GM10266 (cell line): ENCODE measurements around the gene SDC1.
"Not testable (repeated sequence)": the region's sequence is repeated elsewhere in the genome, so short reads cannot be mapped to it uniquely, and the experiment has no call there.

Source experiments
- DNase-seq: peaks from one replicate; pipeline ENCODE4 v3.0.0; 2012; ENCODE audit errors: extremely low spot score
- TF ChIP-seq, protein P1 (sequence below): IDR thresholded peaks from 2 replicates; pipeline ENCODE4 v1.5.1; 2012; ENCODE audit warnings: mild to moderate bottlenecking, low read depth; ENCODE audit not compliant: control insufficient read depth, insufficient read depth; ENCODE audit errors: missing control alignments

SDC1 gene, protein sequence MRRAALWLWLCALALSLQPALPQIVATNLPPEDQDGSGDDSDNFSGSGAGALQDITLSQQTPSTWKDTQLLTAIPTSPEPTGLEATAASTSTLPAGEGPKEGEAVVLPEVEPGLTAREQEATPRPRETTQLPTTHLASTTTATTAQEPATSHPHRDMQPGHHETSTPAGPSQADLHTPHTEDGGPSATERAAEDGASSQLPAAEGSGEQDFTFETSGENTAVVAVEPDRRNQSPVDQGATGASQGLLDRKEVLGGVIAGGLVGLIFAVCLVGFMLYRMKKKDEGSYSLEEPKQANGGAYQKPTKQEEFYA

DNA sequence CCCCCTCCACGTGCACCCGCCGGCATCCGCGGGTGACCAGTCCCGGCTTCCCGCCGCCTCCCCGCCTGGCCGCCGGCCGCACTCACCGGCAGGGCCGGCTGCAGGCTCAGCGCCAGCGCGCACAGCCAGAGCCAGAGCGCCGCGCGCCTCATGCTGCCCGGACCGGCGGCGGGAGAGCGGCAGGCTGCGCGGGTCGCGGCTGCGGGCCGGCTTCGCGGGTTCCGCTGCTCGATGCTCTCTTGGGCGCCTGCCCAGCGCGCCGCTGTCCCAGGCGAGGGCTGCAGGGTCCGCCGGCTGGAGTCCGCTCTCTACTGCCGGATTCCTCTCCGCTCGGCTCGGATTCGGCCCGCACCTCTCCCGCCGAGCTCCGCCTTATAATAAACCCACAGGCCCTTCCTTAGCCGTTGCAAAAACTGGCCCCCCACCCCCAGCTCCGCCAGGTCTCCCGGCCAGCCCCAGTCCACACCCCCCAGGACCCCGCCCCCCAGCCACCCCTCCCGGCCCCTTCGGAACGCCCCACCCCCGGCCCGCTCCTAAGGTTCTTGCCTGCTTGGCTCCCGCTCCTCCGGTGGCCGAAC, at the start of gene SDC1:
Gene SDC1 (minus strand): TSS at position 415 of the 578 bp plus-strand sequence. CDS start 263 bp downstream, at position 152.
- DNase-seq = peak; percentile 61
- TF ChIP-seq, protein P1, sequence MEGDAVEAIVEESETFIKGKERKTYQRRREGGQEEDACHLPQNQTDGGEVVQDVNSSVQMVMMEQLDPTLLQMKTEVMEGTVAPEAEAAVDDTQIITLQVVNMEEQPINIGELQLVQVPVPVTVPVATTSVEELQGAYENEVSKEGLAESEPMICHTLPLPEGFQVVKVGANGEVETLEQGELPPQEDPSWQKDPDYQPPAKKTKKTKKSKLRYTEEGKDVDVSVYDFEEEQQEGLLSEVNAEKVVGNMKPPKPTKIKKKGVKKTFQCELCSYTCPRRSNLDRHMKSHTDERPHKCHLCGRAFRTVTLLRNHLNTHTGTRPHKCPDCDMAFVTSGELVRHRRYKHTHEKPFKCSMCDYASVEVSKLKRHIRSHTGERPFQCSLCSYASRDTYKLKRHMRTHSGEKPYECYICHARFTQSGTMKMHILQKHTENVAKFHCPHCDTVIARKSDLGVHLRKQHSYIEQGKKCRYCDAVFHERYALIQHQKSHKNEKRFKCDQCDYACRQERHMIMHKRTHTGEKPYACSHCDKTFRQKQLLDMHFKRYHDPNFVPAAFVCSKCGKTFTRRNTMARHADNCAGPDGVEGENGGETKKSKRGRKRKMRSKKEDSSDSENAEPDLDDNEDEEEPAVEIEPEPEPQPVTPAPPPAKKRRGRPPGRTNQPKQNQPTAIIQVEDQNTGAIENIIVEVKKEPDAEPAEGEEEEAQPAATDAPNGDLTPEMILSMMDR = no peak

DNA sequence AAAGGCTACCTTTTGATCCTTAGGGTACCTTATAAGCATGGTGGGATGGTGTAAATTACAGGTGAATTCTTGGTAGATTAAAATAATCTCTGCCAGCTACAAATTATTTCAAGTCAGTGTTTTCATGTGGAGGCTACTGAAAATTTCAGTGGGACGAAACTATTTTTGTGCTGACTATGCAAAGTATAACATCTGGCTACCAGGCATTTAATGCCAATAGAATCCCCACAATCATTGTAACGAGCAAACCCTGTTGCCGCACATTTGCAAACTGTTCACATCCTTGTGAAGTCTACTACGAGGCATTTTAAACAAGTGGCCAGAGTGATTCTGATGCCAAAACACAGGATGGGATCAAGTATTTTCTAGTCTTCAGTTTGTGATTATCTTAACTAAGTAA, 48.1 kb upstream of the SDC1 start:
- TF ChIP-seq, protein P1 = no peak
- no peak for DNase-seq

DNA sequence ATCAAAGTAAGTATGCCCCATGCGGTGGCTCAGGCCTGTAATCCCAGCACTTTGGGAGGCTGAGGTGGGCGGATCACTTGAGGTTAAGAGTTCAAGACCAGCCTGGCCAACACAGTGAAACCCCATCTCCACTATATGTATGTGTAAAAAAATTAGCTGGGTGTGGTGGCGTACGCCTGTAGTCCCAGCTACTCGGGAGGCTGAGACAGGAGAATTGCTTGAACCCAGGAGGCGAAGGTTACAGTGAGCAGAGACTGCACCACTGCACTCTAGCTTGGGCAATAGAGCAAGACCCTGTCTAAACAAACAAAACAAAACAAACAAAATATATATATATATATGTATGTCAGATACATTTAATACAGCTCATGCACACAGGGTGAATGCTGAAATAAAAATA, 43.4 kb upstream of the SDC1 start:
- not testable (repeated sequence) for DNase-seq

DNA sequence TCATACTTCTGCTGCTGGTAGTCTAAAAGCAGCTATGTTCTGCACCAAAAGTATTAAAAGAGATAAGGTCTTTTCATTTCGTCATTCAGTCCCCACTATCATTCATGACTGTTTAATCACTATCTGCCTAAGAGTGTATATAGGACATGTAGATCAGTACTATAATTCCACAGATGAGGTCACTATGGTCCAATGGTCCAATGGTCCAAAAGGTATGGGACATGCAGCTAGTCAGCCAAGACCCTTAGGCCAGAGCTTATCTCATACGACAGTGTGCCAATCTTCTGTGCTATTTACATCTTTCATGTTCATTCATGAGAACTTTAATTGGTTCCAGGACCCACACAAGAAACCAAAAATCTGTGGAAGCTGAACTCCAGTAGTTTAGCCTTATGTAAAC, 42.6 kb upstream of the SDC1 start:
- no peak for DNase-seq

DNA sequence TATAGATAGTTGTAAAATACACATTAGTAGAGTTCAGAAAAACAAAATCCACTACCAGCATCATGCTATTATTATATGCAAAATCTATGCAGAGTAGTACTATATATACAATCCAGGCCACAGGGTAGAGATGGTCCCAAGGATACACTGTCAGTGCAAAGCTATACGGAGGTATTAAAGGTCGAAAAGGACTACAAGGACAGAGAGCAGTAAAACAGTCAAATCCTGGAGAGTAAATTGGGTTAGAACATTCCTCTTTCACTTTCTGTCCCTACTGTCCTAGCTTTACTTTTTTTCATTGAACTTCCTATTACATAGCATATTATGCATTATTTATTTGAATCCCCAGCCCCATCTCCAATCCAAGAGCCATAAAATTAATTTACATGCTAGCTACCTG, 39.7 kb upstream of the SDC1 start:
- TF ChIP-seq, protein P1 = no peak
- no peak for DNase-seq

More for the DNA sequence above, 42.6 kb upstream of the SDC1 start:
- TF ChIP-seq, protein P1 = no peak

DNA sequence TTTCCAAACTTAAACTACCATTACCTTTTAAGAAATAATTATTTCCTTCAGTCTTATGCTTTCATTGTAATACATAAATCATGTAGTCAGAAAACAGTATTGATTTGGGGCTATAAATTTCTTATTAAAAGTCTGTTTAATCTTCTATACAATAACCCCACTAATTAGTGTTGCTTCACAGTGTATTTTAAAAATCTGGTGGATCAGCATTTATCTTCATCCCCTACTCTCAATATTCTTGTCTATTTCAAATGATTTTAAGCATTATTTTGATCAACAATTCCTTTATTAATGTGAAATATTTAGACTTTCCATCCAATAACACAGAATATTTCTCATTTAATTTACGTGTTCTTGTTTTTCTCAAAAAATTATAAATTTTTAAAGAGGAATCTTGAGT, 32.5 kb upstream of the SDC1 start:
- TF ChIP-seq, protein P1 = no peak
- no peak for DNase-seq

DNA sequence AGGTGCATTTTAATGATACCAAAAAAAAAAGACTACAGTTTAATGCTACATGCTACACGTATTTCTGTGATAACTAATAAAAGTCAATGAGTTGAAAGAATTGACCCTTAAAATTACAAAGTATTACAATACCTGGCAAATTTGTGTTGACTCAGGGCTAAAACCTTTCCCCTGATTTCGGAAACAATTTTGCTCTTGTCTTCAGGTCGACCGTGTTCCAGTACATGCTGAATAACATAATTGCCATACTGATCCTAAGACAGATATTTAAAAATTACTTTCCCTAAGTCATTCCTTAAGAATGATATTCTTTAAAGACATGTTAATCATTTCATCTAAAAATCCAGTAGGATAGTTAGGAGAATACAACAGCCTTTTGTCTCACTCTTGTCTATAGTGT, 29.8 kb upstream of the SDC1 start:
- TF ChIP-seq, protein P1 = no peak
- no peak for DNase-seq

DNA sequence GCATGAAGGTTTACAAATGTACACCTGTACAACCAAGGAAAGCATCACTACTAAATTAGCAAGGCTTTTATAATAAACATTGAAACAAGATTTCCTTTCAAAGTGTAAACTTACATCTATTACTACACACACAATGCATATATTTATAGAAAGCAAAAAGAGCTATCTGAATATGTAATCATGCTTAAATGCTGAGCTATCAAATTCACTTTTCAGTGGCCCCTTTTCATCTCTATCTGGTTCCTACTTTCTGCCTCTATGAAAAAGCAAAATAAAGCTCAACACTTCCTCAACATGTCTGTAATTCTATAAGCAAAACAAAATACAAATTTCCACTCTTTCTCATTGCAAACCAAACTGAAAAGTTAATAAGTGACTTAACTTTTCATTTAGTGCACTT, 25.5 kb upstream of the SDC1 start:
- TF ChIP-seq, protein P1 = no peak
- no peak for DNase-seq
